Fibroblast of skin of left biceps (primary cell): ENCODE measurements around the gene KSR2.
A peak's percentile ranks its signal among the peaks of the same experiment; 100 is the strongest.
"Not testable (repeated sequence)": the region's sequence is repeated elsewhere in the genome, so short reads cannot be mapped to it uniquely, and the experiment has no call there.

Experiments
- DNase-seq, 2 experiments: peaks; one replicate each; pipeline ENCODE4 v3.0.0-alpha.2; 2013; ENCODE audit warnings: low read depth in 2 of 2

Gene KSR2

DNA sequence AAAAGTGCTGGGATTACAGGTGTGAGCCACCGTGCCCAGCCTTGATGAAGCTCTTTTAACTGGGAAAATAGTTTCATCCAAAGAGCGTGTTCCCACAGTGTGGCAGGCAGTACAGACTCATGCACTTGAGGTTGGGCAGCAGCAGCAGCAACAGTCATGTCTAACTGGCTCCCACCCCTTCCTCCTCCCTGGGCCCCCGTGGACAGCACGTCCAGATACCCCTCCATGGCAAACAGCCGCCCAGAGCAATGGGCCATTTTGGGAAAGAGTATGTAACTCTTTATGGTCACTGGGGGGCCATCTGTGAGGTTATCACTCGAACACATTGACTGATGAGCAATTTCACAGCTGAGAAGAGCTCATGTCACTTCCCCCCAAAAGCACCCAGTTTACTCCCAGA is 328.3 kb downstream of the KSR2 start:
- no peak for DNase-seq

- DNase-seq, result no peak
Observed at GRCh38 chr12:117629454-117629853, 339.3 kb downstream of the KSR2 start.

GRCh38 chr12:117628711-117629110 is 340.1 kb downstream of the KSR2 start:
- DNase-seq, result not testable (repeated sequence)

- DNase-seq, result peak; percentile 66 to 70
Observed at GRCh38 chr12:117622741-117623140, 346.0 kb downstream of the KSR2 start.

DNA sequence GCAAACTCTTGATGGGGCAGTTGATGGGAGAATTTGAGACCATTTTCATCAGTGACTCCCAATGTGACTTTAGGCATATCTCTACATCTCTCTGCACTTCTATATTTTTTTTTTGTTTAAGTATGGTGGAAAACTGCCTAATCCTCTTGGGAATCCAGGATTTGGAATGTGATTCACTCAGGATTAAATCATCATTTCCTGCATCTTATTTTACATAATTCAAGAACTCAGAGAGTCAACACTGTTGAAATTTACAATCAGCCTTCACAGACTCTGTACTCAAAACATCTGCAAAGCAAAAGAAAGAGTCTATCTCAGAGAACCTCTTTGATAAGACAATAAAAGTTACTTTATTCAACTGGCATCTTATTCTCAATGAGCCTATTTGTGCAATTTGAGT is 346.7 kb downstream of the KSR2 start:
- DNase-seq, result peak; percentile 66 to 68

DNA sequence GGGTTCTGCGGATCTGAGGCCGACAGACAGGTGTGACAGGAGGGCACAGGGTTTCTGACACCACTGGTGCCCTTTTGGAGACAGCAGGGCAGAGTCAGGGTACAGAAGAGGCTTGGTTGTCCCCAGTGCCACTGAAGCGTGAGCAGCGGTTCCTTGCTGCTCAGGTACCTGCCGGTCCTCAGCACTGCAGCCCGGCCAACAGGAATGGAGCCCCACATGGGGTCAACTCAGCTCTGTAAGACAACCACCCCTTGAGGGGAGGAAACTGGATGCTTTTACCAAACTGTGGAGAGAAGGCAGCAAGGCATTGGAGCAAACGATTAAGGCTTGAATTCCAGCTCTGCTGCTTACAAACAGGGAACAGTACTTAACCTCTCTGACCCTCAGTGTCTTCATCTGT is 361.0 kb downstream of the KSR2 start:
- DNase-seq, result no peak

- DNase-seq, result no peak
Observed at GRCh38 chr12:117606945-117607344, 361.8 kb downstream of the KSR2 start.

GRCh38 chr12:117606024-117606423 is 362.8 kb downstream of the KSR2 start:
- DNase-seq, result no peak

DNA sequence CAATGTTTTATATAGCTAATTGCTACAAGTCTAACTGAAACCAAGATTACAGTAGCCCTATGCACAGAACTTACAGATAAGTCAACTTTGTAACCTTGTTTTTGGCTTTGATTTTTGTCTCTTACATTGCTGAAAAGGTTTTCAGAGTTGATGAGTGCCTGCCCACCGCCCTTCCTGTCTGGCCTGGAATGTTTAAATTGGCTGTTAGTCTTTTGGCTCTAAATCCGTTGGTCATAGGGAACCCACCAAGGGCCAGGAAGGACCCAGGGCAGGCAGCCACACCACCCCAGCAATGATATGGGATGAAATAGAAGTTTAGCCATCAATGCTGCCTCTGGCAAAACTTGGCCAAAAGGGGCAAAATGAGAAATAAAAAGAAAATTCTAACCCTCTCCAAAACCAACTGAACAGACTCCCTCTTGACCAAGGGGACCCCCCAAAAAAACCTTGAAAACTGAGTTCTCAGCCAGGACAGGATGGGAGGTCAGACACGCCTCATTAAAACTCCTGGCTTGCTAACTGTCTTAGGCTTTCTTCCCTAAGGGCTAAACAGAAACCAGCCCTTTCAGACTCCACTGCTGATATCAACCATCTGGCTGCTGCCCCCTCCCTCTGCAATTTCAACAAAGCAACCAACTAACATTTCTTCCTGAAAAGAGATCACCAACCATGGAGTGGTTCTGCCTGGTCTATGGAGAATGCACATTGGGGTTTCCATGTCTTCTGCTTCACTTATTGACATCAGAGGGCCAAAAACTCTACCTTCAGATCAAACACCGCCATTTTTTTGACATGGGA is 365.3 kb downstream of the KSR2 start:
- DNase-seq, result no peak

DNA sequence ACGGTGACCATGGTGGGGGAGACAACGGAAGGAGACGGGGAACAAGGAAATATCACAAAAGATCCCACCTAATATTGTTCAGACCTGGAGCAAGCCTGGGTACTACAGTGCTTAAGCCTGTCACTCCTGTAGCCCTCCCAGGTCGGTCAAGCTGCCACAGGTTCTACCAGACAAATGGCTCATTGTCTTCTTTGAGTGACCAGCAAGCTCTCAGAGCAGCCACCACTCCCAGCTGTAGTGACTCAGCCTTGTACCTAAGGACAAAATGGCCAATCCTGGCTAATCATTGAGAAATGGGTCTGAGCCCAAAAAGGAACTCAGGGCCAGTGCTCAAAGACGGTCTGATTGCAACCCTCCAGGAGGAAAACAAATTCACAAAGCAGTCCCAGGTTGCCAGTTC is 368.9 kb downstream of the KSR2 start:
- DNase-seq, result no peak

GRCh38 chr12:117596968-117597367 is 371.8 kb downstream of the KSR2 start:
- DNase-seq, result no peak

GRCh38 chr12:117595751-117596150 is 373.0 kb downstream of the KSR2 start:
- no peak for DNase-seq

- DNase-seq, result no peak
Observed at GRCh38 chr12:117594481-117594880, 374.3 kb downstream of the KSR2 start.

- peak; percentile 29 to 34 for DNase-seq
Observed at GRCh38 chr12:117593815-117594400, 374.9 kb downstream of the KSR2 start.

GRCh38 chr12:117592588-117593305 is 376.0 kb downstream of the KSR2 start:
- DNase-seq, result no peak

DNA sequence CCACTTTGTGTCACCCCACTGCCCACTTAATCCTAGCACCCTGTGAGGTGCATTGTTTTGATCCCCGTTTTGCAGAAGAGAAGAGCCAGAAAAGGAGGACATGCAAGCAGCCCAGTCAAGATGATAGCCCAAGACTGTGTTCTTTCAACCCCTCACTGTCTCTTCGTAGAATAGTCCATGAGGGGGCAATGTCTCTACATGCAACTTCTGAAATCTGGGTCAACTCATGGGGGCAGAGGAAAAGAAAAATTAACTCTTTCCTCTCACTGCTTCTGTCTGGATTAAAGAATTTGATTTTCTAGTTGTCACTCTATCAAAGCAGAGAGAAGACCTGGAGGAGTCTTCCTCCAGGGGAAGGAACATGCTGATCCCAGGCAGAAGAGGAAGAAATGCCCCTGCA is 377.8 kb downstream of the KSR2 start:
- DNase-seq, result no peak

- no peak for DNase-seq
Observed at GRCh38 chr12:117590386-117590785, 378.4 kb downstream of the KSR2 start.

DNA sequence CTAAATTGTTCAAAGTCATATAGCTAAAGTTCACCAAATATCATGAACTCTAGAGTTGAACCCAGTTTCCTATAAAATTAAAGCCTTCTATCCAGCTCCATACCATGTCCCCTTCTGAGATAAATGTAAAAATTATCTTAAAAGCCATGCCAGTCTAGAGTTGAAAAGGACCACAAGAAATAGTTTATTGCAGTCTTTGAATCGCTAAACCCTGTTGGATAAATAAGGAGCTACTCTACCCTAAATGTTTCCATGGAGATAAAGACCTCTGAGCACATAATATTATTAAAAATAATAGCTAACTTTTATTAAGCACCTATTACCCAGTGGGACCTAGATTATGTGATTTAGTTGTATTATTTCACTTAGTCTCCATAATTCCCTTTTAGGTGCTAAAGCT is 379.8 kb downstream of the KSR2 start:
- DNase-seq, result no peak

- DNase-seq, result no peak
Observed at GRCh38 chr12:117587631-117588287, 381.0 kb downstream of the KSR2 start.

GRCh38 chr12:117583677-117584225 is 385.0 kb downstream of the KSR2 start:
- DNase-seq, result no peak

DNA sequence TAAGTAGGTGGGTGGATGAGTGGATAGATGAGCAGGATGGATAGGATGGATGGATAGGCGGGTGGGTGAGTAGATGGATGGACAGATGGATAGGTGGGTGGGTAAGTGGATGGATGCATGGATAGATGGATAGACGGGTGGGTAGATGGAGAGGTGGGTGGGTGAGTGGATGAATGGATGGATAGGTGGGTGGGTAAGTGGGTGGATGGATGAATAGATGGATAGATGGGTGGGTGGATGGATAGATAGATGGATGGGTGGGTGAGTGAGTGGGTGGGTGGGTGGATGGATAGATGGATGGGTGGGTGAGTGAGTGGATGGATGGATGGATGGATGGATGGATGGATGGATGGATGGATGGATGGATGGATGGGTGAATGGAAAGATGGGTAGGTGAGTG is 385.7 kb downstream of the KSR2 start:
- DNase-seq, result no peak

GRCh38 chr12:117582135-117582784 is 386.5 kb downstream of the KSR2 start:
- DNase-seq, result no peak
